PFSK-1 (cell line): ENCODE results near the gene NPAS4.

Experiments used
- FOXP2 ChIP-seq: optimal IDR thresholded peaks from 2 replicates; pipeline ENCODE3; 2011; ENCODE audit warnings: borderline replicate concordance, control low read depth, inconsistent platforms; ENCODE audit not compliant: insufficient read depth; ENCODE audit errors: extremely low read length, extremely low read depth
- POLR2AphosphoS5 ChIP-seq: IDR thresholded peaks from 2 replicates; pipeline ENCODE4 v1.6.1; 2012; ENCODE audit warnings: low read depth, mild to moderate bottlenecking, control low read depth, low read length, moderate library complexity
- REST ChIP-seq, 2 experiments: IDR thresholded peaks; 2 replicates each; pipeline versions ENCODE4 v1.6.1 to v1.8.0; 2011 to 2012; ENCODE audit warnings: low read depth in 2 of 2, low read length in 2 of 2, control low read depth in 1 of 2, inconsistent platforms in 1 of 2, mild to moderate bottlenecking in 1 of 2, moderate library complexity in 1 of 2; ENCODE audit not compliant: insufficient read depth in 1 of 2
- SIN3A ChIP-seq: IDR thresholded peaks from 2 replicates; pipeline ENCODE4 v1.6.1; 2012; ENCODE audit warnings: mild to moderate bottlenecking, low read length, moderate library complexity, borderline replicate concordance; ENCODE audit not compliant: insufficient read depth
- TAF1 ChIP-seq: IDR thresholded peaks from 2 replicates; pipeline ENCODE4 v1.6.1; 2012; ENCODE audit warnings: low read length, control low read depth, borderline replicate concordance; ENCODE audit not compliant: insufficient read depth

GRCh38 chr11:66407651-66408050, 13.2 kb upstream of the NPAS4 start:
- TF ChIP-seq POLR2AphosphoS5, result no peak
- no peak for TF ChIP-seq TAF1
- TF ChIP-seq REST (IDR thresholded peaks at IDR 0.05; ENCODE audit: insufficient read depth in 1 of 2, low read depth in 2 of 2, low read length in 2 of 2), result no peak
- no peak for TF ChIP-seq SIN3A
- TF ChIP-seq FOXP2, result no peak
